ENCODE data around the gene COL4A2. TPM values are rescaled to one million over a fixed set of nuclear protein-coding genes. Genes with fewer than 3 reads are reported as not detected.
"Not testable (repeated sequence)": the region's sequence is repeated elsewhere in the genome, so short reads cannot be mapped to it uniquely, and the experiment has no call there.

The COL4A2 gene
- total RNA-seq, 1 donor from 2014 or later: 159 TPM

- Mint-ChIP-seq H3K9me3 (no peaks in the 10 kb centered on the region), H3K27ac (ENCODE audit: unreplicated experiment) (no peak overlapping the region), H3K36me3 (ENCODE audit: low read depth) (no peaks in the 10 kb centered on the region), H3K4me1 (peaks cover 22% of the 10 kb centered on the region), H3K4me3 (no peak overlapping the region), H3K27me3 (ENCODE audit: low read depth) (peaks cover 20% of the 10 kb centered on the region)
- TF ChIP-seq CTCF (conservative IDR thresholded peaks at IDR 0.05): no peak
- no peak for DNase-seq (ENCODE audit: low read depth, low spot score)
Measured at GRCh38 chr13:110531100-110531499, 224.0 kb downstream of the COL4A2 start.

DNA sequence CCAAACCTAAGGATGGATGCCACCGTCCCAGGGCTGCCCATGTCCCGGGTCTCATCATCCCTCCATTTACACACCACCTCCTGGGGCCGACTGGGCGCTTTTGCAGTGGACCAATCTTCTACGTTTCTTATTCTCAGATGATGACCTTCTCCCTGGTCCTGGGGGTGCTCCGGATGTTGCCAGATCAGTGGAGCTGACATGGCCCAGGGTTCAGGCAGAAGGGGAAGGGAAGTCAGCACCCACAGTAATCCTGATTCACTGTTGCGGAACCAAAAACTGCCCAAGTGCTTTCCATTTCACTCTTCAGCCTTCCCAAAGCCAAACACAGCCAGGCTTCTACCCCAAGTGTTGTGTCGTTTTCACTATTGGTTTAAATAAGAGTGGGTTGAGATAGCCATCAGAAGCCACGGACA, 224.6 kb downstream of the COL4A2 start:
- DNase-seq (ENCODE audit: low read depth, low spot score): no peak
- TF ChIP-seq CTCF (conservative IDR thresholded peaks at IDR 0.05): no peak
- Mint-ChIP-seq H3K36me3 (ENCODE audit: low read depth) (no peaks in the 10 kb centered on the region), H3K4me3 (no peak overlapping the region), H3K9me3 (no peaks in the 10 kb centered on the region), H3K27me3 (ENCODE audit: low read depth) (peaks cover 15% of the 10 kb centered on the region), H3K4me1 (peaks cover 22% of the 10 kb centered on the region), H3K27ac (ENCODE audit: unreplicated experiment) (no peak overlapping the region)

DNA sequence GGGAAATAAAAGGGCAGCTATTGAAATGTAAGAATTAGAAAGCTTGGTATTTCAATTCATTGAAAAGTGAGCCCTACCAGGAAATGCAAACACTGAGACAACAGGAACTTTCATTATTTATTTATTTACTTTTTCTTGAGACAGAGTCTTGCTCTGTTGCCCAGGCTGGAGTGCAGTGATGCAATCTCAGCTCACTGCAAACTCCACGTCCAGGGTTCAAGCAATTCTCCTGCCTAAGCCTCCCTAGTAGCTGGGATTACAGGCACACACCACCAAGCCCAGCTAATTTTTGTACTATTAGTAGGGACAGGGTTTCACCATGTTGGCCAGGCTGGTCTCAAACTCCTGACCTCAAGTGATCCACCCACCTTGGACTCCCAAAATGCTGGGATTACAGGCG, 225.2 kb downstream of the COL4A2 start:
- H3K9me3 Mint-ChIP-seq; H3K4me3 Mint-ChIP-seq; H3K27ac Mint-ChIP-seq (ENCODE audit: unreplicated experiment); DNase-seq (ENCODE audit: low read depth, low spot score); H3K36me3 Mint-ChIP-seq (ENCODE audit: low read depth): not testable (repeated sequence)
- H3K27me3 Mint-ChIP-seq (ENCODE audit: low read depth): peaks cover 11% of the 10 kb centered on the region
- peaks cover 22% of the 10 kb centered on the region for H3K4me1 Mint-ChIP-seq

- Mint-ChIP-seq H3K27me3 (ENCODE audit: low read depth) (peaks cover 11% of the 10 kb centered on the region), H3K27ac (ENCODE audit: unreplicated experiment) (peak overlapping the region; percentile 62), H3K36me3 (ENCODE audit: low read depth) (no peaks in the 10 kb centered on the region), H3K9me3 (no peaks in the 10 kb centered on the region), H3K4me3 (no peak overlapping the region), H3K4me1 (peaks cover 9% of the 10 kb centered on the region)
- DNase-seq (ENCODE audit: low read depth, low spot score): no peak
- TF ChIP-seq CTCF (conservative IDR thresholded peaks at IDR 0.05): no peak
Measured at GRCh38 chr13:110533771-110534670, 226.9 kb downstream of the COL4A2 start.

- no peak overlapping the region for H3K4me3 Mint-ChIP-seq
- no peaks in the 10 kb centered on the region for H3K4me1 Mint-ChIP-seq
- no peaks in the 10 kb centered on the region for H3K36me3 Mint-ChIP-seq (ENCODE audit: low read depth)
- H3K27me3 Mint-ChIP-seq (ENCODE audit: low read depth): peaks cover 11% of the 10 kb centered on the region
- no peaks in the 10 kb centered on the region for H3K9me3 Mint-ChIP-seq
- DNase-seq (ENCODE audit: low read depth, low spot score): no peak
- H3K27ac Mint-ChIP-seq (ENCODE audit: unreplicated experiment): no peak overlapping the region
- TF ChIP-seq CTCF (conservative IDR thresholded peaks at IDR 0.05): no peak
Measured at GRCh38 chr13:110535526-110535925, 228.4 kb downstream of the COL4A2 start.

DNA sequence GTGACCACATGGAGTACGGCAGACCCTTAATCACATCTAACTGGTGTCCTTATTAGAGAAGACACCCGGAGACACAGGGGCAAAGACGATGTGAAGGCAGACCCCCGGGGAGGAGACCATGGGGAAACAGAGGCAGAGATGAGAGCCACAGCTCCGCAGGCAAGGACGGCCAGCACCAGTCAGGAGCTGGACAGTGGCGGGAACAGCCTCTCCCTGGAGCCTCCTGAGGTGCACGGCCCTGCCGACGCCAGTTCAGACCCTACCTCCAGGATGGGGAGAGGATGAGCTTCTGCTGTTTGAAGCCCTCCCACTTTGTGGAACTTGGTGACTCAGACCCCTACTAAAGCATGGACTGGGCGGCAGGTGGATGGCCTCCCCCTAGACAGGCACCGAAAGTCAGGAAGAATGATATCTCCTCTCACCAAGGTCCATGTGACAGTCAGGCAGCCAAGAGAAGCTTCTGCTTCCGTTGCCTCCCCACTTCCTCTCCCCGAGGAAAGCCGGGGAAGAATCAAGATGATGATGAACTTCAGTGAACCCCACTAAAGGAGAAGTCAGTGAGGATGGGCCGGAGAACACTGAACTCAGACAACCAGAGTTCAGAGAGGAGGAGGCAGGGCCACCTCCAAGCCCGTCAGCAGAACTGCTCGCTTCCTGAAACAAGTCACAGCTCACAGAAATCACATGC, 229.1 kb downstream of the COL4A2 start:
- TF ChIP-seq CTCF (conservative IDR thresholded peaks at IDR 0.05): no peak
- DNase-seq (ENCODE audit: low read depth, low spot score): no peak
- H3K4me1 Mint-ChIP-seq: no peaks in the 10 kb centered on the region
- no peaks in the 10 kb centered on the region for H3K36me3 Mint-ChIP-seq (ENCODE audit: low read depth)
- peaks cover 8% of the 10 kb centered on the region for H3K27me3 Mint-ChIP-seq (ENCODE audit: low read depth)
- no peaks in the 10 kb centered on the region for H3K9me3 Mint-ChIP-seq
- H3K27ac Mint-ChIP-seq (ENCODE audit: unreplicated experiment): no peak overlapping the region
- H3K4me3 Mint-ChIP-seq: no peak overlapping the region

All from neural crest cell (in vitro differentiated cells).